Right renal cortex interstitium (tissue), 3 donors: ENCODE data around the gene CCL13. TPM values are rescaled to one million over a fixed set of nuclear protein-coding genes. Genes with fewer than 3 reads are reported as not detected.

Experiments used
- DNase-seq, 3 donors: peaks; one replicate each; pipeline ENCODE4 v3.0.0-alpha.2; 2013; ENCODE audit warnings: low read depth in 3 of 3, low spot score in 2 of 3
- polyA plus RNA-seq, 3 donors: library from polyadenylated mRNA; unstranded; fragments of 120-200 nt; gene quantifications; one replicate each; pipeline ENCODE4 v1.2.1, GENCODE V29; 2013; ENCODE audit not compliant: insufficient read length in 3 of 3

Gene CCL13
- polyA plus RNA-seq, 3 donors, result not detected

DNA sequence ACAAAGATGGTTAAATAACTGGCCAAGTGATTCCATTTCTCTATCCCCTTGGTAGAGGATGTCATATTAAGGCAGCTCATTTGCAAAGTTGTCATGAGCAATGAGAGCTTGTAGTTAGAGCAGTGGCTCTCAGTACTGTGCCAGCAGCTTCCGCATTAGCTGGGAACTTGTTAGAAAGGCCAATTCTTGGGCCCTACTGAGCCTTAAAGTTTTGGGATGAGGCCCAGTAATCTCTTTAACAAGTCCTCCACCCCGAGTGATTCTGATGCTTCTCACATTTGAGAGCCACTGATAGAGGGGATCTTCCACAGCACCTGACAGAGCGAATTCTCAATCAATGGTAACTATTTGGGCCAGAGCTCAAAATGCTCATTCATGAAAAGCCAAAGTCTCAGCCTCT is 26.9 kb downstream of the CCL13 start:
- DNase-seq, result no peak

DNA sequence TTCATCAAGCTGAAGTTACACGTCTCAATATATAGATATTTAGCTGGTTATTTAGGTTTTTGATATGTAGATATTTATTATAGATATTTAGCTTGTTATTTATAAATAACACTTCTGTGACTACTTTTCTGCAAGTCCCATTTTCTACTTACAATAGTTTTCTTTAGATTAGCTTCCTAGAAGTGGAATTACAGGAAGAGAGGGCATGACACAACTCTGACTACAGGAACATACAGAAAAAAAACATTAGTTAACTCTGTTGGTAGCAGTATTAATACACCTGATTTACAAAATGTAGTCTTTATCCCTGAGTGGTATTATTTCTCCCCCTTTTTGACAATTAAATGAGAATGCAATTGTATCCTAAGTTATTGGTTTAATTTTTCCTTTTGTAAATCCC is 28.0 kb downstream of the CCL13 start:
- DNase-seq, result no peak

DNA sequence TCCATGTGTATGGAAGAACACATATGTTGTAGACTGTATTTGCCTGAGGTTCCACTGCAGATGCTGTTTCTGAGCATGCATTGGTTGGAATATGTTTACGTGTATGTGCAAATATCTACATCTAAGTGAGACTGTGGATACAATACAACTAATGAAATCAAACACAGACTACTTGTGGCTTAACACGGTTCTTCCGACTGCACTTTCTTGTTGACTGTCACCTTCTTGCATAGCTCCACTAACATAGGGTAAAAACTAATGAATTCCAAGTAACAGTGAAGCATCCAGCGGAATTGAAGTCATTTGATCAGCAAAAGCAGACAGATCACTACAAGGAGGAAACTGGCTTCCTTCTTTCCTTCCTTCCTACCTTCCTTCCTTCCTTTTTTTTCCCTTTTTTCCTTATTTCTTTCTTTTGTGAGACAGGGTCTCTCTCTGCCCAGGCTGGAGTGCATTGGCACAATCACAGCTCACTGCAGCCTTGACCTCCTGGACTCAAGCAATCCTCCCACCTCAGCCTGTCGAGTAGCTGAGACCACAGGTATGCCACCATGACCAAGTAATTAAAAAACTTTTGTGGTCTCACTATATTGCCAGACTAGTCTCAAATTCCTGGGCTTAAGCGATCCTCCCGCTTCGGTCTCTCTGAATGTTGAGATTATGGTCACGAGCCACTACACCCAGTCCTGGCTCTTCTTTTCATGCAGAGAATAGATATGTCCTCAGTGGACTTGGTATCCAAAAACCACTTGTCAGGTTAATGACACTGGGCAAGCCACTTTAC is 28.7 kb downstream of the CCL13 start:
- DNase-seq, result no peak

DNA sequence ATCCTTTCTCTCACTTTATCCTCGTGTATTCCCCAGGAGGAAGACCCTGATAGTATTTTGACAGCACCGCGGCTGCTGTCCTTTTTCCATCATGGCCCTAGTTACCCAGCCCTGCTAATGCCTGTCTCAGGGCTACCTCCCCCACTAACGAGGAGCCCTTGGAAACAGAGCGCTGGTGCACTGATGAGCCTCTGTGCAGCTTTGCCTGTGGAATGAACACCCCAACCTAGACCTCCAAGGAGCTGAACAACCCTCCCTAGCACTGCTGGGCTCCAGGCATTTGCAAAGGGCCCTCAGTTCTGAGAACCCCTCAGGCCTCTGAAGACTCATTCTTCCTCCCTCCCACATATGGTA is 30.0 kb downstream of the CCL13 start:
- no peak for DNase-seq

DNA sequence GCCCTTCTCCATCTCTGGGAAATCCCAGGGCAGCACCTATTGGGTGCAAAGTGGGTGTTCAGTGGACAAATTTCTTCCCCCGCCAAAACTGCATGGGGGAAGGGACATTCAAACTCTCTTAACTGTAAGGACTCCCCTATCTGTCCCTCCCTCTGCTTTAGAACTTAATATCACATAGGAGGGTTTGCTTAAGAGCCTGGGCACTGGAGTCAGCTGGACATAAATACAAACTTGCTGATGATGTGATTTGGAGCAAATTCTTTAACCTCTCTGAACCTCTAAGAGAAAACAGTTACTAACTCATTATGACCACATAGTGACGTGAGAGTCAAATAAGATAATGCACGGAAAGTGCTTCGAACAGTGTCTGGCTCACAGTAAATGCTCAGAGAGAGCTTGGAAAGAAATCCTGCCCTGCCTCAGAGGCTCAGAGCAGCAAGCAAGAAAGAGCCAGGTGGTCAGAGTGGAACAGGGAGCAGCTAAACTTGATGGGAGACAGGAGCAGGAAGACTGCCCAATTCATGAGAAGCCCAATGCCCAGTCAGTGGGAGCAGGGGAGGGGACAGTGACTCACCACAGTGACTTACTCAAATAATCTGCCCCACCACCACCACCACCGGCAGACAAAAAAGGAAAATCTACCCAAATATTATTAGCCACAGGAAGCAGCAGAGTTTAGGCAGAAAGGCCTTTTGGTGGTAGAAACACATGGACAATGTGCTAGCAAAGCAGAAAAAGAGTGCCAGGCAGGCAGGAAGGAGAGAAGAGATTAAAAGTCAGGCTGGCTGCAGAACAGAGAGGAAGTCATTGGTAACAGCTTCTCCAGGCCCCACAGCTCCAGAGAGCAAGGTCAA is 30.6 kb downstream of the CCL13 start:
- no peak for DNase-seq

DNA sequence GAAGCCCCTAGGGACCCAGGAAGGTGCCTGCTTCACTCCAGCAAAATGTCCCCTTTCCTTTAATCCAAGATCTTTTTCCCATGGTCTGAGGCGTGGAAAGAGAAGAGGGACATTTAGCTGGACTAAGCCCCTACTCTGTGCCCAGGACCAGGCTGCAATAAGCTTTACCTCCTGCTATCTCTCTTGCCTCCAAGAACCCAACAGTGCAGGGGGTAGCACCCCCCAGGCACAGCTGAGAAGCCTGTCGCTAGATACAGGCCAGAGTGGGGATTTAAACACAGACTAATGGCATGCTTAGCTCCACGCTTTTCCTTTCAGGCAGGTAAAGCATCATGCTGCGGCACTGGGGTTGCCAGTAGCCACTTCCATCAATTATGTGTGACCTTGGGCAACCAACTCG is 31.3 kb downstream of the CCL13 start:
- no peak for DNase-seq

DNA sequence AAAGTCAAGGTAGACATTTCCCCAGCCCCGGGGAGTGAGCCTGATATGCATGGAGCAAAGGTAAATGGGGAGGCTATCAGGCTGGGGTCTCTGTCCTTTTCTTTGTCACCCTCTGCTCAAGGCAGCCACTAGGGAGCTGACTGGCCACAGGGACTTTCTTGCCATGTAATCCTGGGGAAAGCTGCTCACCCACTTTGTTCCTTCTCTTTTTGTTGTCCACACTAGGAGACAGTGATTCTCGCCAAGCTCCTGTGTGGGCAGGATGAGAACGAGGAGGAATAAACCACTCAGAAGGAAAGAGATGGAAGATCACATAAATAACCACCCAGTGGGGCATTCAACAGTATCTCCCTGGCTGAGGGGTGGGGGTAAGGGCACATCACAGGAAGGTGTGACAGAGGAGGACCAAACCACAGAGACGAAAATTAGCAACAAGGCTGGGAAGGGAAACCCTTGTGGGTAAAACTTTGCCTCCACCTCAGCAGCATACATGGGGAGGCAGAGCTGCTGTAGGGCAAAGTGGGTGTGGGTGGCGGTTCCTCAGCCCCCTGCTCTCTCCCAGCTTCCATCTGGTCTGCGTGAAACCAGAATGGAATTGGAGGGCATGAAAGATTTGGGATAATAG is 33.0 kb downstream of the CCL13 start:
- DNase-seq, result no peak

DNA sequence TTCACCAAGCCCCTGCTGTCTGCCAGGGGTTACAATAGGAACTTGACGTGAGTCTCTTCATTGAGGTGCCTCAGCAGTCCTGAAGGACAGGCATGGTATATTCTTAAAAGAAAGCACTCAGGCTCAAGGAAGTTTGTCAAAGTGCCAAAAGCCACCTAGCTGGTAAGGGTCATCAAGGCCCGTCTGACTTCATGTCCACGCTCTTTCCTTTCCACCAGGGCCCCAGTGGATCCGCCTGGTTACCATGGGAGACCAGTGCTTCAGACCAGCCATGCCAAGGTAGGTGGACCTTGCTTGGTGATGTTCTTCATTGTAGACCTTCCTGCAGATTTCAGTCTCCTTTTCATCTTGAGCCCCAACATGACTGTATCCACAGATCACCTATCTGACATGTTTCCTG is 34.4 kb downstream of the CCL13 start:
- no peak for DNase-seq

DNA sequence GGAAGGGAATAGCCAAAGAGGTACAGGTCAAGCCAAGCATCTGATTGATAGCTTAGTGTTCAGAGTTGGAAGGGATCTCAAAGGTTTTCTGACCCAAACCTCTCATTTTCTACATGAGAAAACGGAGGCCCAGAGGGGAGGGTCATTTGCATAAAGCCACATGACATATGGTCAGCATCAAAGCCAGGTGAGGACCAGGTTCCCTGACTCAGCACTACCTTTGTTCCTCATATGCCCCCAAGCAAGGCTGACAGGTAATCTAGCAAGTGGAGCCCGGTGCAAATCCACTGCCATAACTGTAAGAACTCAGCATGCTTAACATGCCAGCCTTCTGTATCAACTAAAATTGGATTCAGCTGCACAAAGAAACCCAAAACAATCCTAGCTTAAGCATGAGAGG is 35.0 kb downstream of the CCL13 start:
- DNase-seq, result no peak

DNA sequence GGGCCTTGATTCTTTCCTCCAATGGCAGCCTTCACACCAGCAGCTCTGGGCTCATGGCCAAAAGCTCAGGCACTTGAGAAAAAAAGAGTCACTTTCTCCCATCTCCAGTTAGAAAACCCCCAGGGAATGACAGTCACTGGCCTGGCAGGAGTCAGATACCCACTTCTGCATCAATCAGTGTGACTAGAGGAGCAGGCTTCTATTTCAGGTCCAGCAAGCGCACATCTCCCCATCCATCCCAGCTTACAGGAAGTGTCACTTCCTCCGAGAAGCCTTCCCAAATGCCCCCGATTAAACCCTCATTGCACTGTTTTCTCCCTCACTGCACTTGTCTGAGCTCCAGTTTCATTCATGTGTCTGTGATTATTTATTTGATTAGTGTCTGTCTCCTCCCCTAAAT is 37.1 kb downstream of the CCL13 start:
- DNase-seq, result no peak

DNA sequence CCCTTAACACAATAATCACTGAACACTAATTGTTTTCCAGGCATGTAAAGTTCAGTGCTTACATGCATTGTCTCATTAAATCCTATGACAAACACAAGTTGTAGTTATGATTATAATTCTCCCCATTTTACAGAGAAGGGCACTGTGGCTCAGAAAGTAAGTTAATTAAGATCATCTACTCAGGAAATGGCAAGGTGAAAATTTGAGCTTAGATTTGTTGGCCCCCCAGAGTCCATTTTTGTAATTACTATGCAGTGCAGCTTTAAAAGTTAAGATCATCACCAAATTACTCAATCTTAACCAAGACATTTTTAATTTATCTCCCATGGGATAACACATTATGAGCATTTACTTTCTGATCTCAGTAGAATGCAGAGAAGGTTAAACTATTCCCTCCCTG is 41.0 kb downstream of the CCL13 start:
- no peak for DNase-seq

DNA sequence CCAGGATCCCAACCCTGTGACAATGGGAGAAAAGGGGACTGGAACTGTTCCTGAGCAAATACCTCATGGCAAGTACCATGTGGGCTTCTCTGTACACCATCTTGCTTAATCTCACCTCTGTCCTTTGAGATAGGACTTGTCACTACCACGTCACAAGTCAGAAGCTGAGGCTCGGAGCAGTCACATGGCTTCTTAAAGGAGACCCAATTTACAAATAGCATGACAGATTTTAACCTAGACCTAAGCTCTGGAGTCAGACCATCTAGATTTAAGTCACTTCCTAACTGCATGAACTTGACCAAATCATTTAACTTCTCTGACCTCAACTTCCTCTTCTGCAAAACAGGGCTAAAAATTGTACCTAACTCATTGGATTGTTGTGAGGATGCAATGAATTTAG is 42.7 kb downstream of the CCL13 start:
- no peak for DNase-seq

DNA sequence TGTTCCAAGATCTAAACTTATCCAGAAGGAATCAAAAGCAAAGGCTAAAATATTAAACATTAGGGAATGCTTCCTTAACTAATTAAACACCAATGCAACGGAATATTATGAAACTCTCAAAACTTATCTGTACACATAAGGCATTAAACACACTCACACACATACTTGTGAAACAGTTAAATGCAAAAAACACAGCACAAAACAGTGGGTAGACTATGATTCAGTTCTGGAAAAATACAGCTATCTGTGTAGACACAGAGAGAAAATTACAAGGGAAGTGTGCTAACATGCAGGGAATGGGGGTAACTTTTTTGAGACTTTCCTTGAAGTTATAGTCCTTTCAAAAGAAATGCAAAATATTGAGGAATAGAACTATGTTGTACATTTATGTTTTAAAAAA is 43.4 kb downstream of the CCL13 start:
- DNase-seq, result no peak

DNA sequence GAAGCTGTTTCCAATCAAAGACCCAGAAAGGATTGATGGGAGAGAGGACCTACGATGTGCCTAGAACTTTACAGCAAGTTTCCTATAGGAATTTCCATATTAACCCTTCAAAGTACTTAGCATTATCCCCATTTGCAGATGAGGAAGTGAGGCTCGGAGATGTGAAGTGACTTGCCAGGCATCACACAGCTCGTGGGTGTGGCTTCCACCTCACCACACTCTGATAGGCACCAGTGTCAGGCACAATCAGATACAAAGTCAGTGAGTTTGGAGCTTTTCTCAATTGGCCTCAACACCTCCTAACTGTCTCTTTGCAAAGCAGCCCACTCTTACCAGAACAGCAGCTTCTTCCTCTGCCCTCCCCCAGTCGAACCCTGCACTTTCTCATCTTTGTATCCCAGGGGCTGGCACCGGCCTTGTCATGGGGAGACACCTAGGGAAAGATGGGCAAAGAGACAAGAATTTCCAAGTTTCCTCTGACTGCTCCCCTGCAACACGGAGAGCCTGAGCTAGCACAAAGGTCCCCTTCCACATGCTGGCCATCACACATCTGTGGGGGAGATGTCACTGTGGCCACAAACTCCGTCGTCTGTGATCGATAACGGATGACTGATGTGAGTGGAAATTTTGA is 44.1 kb downstream of the CCL13 start:
- no peak for DNase-seq

DNA sequence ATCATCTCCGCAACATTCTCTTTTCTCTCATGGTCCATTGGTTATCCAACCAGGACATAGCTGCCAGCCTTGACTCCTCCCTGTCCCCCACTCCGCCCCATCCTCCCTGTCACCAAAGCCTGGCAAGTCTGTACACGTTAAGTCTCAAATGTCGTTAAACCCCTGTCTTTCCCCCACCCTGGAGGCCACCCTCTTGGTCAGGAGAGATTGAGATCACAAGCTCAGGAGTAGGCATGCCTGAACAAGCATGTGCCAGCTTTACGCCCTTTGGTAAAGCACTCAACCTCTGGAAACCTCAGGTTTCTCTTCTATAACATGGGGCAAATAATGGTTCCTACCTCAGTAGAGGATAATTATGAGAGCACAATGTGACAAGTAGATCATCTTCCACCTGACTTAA is 44.9 kb downstream of the CCL13 start:
- no peak for DNase-seq

DNA sequence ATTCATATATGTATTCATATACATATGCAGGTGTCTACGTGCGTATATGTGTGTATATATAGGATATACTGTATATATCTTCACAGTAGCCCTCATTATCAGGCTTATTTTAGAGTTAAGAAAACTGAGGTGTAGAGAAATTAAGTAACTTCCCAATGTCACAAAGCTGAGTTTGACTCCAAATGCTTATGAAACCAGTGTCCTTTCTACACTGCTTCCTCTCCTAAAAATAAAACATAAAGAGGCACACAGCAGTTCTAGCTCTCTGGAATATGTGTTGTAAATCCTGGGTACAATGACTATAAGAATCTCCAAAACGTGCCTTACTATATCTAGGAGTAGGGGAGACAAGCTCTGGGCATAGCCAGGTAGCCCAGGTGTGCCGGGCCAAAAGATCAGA is 46.7 kb downstream of the CCL13 start:
- no peak for DNase-seq

DNA sequence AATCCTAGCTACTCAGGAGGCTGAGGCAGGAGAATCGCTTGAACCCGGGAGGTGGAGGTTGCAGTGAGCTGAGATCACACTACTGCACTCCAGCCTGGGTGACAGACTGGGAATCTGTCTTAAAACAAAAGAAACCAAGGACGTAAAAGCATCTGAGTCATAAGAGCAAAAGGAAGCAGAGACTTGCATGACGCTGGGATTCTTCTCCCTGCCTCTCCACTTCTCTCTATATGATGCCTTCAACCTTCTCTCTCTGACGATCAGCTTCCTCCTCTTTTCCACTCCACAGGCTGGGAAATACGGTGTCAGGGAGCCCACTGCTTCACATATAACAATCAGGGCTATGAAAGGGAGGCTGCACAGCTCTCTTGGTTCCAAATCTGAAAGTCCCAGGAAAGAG is 49.9 kb downstream of the CCL13 start:
- no peak for DNase-seq
